SU-DHL-6 (cell line): ENCODE data around the gene TSGA10.

Experiments
- H2AFZ ChIP-seq: fragments of 200-600 bp; sonication (generic); 2 replicates; pipeline ENCODE4 v1.6.1; 2014; ENCODE audit warnings: low read depth, mild to moderate bottlenecking, moderate library complexity, mixed read lengths, antibody characterized with exemption, low read length; ENCODE audit not compliant: severe bottlenecking
- H3F3A ChIP-seq: fragments of 200-600 bp; shearing (Covaris generic); 2 replicates; pipeline ENCODE4 v1.6.0; 2016; ENCODE audit warnings: antibody characterized with exemption, mild to moderate bottlenecking; ENCODE audit not compliant: insufficient read depth
- H3K27ac ChIP-seq: fragments of 200-600 bp; sonication (generic); 2 replicates; pipeline ENCODE4 v1.5.1; 2016; ENCODE audit warnings: low read depth, mild to moderate bottlenecking, low read length, moderate library complexity, mixed read lengths
- H3K27me3 ChIP-seq: fragments of 200-600 bp; sonication (generic), shearing (Covaris generic); 2 replicates; pipeline ENCODE4 v1.6.0; 2014; ENCODE audit warnings: mild to moderate bottlenecking, low read length
- H3K36me3 ChIP-seq: fragments of 200-600 bp; sonication (generic); 2 replicates; pipeline ENCODE4 v1.6.1; 2014; ENCODE audit warnings: mild to moderate bottlenecking, low read length, mixed read lengths
- H3K4me2 ChIP-seq: fragments of 300-600, 200-600 bp; shearing (Covaris generic), sonication (generic); 2 replicates; pipeline ENCODE4 v1.6.0; 2014; ENCODE audit warnings: low read length, low read depth, mild to moderate bottlenecking; ENCODE audit not compliant: poor library complexity, severe bottlenecking
- H3K4me3 ChIP-seq: fragments of 200-600 bp; sonication (generic); 2 replicates; pipeline ENCODE4 v1.5.1; 2014; ENCODE audit warnings: antibody characterized with exemption, low read length, mild to moderate bottlenecking, mixed read lengths; ENCODE audit not compliant: insufficient read depth, poor library complexity, severe bottlenecking
- H3K79me2 ChIP-seq: fragments of 200-600 bp; sonication (generic); 2 replicates; pipeline ENCODE4 v1.6.1; 2014; ENCODE audit warnings: mild to moderate bottlenecking, low read length, moderate library complexity; ENCODE audit not compliant: insufficient read depth
- H3K9ac ChIP-seq: fragments of 200-600 bp; sonication (generic); 2 replicates; pipeline ENCODE4 v1.7.0; 2014; ENCODE audit warnings: mild to moderate bottlenecking, low read length
- H3K9me2 ChIP-seq: fragments of 200-600 bp; sonication (generic); replicated peaks from 2 replicates; pipeline ENCODE4 v1.6.1; 2014; ENCODE audit warnings: low read length; ENCODE audit not compliant: insufficient read depth
- H3K9me3 ChIP-seq: fragments of 200-600 bp; sonication (generic); 2 replicates; pipeline ENCODE4 v1.6.1; 2014; ENCODE audit warnings: low read length, mixed read lengths; ENCODE audit not compliant: insufficient read depth
- H4K20me1 ChIP-seq: fragments of 200-600 bp; sonication (generic); 2 replicates; pipeline ENCODE4 v1.6.1; 2014; ENCODE audit warnings: low read depth, mild to moderate bottlenecking, antibody characterized with exemption, low read length, moderate library complexity, mixed read lengths
- CTCF ChIP-seq: fragments of 200-600 bp; sonication (generic); IDR thresholded peaks from one replicate; pipeline ENCODE4 v1.5.1; 2017; ENCODE audit warnings: antibody characterized with exemption, mild to moderate bottlenecking, low read length, moderate library complexity; ENCODE audit not compliant: insufficient read depth, poor library complexity, severe bottlenecking
- EZH2phosphoT487 ChIP-seq: fragments of 200-600 bp; sonication (generic), shearing (Covaris generic); conservative IDR thresholded peaks from 2 replicates; pipeline ENCODE4 v1.6.1; 2018; ENCODE audit warnings: mild to moderate bottlenecking, antibody characterized with exemption, low read length, moderate library complexity, mixed read lengths

TSGA10 gene

GRCh38 chr2:99169534-99169933, 14.8 kb upstream of the TSGA10 start:
- no peaks in the 10 kb centered on the region for H3K9me3 ChIP-seq
- no peaks in the 10 kb centered on the region for H3K9me2 ChIP-seq
- no peak overlapping the region for H3K4me3 ChIP-seq
- H3K36me3 ChIP-seq: peaks cover 24% of the 10 kb centered on the region
- H3K27me3 ChIP-seq: no peaks in the 10 kb centered on the region
- H3K9ac ChIP-seq: no peak overlapping the region
- no peak overlapping the region for H2AFZ ChIP-seq
- peaks cover 6% of the 10 kb centered on the region; the same call in 1 of the 2 replicates for H3F3A ChIP-seq
- TF ChIP-seq CTCF: no peak
- no peak for TF ChIP-seq EZH2phosphoT487
- H3K79me2 ChIP-seq: peaks cover 9% of the 10 kb centered on the region; the same call in 1 of the 2 replicates
- no peaks in the 10 kb centered on the region for H4K20me1 ChIP-seq
- H3K4me2 ChIP-seq: no peak overlapping the region
- H3K27ac ChIP-seq: no peak overlapping the region

- Histone ChIP-seq H3F3A (0 out of 2 replicates have a peak, but pooled peaks cover 3% of the 10 kb centered on the region), H3K4me3 (no peak overlapping the region), H3K27me3 (no peaks in the 10 kb centered on the region), H3K4me2 (no peak overlapping the region), H3K9ac (no peak overlapping the region), H3K27ac (no peak overlapping the region), H4K20me1 (no peaks in the 10 kb centered on the region), H3K9me3 (no peaks in the 10 kb centered on the region), H2AFZ (no peak overlapping the region), H3K79me2 (no peaks in the 10 kb centered on the region), H3K36me3 (peaks cover 22% of the 10 kb centered on the region), H3K9me2 (no peaks in the 10 kb centered on the region)
- TF ChIP-seq CTCF (no peak), EZH2phosphoT487 (no peak)
Observed at GRCh38 chr2:99166218-99166617, 11.5 kb upstream of the TSGA10 start.

- Histone ChIP-seq H2AFZ (no peak overlapping the region), H3K9me3 (no peaks in the 10 kb centered on the region), H3K4me3 (no peak overlapping the region), H3F3A (0 out of 2 replicates have a peak, but pooled peaks cover 4% of the 10 kb centered on the region), H3K36me3 (no peaks in the 10 kb centered on the region), H3K9me2 (no peaks in the 10 kb centered on the region), H4K20me1 (no peaks in the 10 kb centered on the region), H3K9ac (no peak overlapping the region), H3K79me2 (peaks cover 10% of the 10 kb centered on the region; the same call in 1 of the 2 replicates), H3K27ac (no peak overlapping the region), H3K27me3 (no peaks in the 10 kb centered on the region), H3K4me2 (no peak overlapping the region)
- no peak for TF ChIP-seq CTCF
- no peak for TF ChIP-seq EZH2phosphoT487
Observed at GRCh38 chr2:99159594-99159993, 4.9 kb upstream of the TSGA10 start.
